Esophagus squamous epithelium (tissue), 5 donors: ENCODE data around the gene URGCP. TPM values are rescaled to one million over a fixed set of nuclear protein-coding genes. Genes with fewer than 3 reads are reported as not detected.

Experiments
- DNase-seq: peaks from one replicate; lab custom pipeline; 2025; lab: John Stamatoyannopoulos, UW
- H3K27ac ChIP-seq, 4 donors: fragments of 200-600 bp; sonication (generic); one replicate each; pipeline ENCODE4 v1.5.1; 2016 to 2019; ENCODE audit warnings: mild to moderate bottlenecking in 1 of 4
- H3K27me3 ChIP-seq, 4 donors: fragments of 200-600 bp; sonication (generic); 1 replicate in 3 of 4; 2 replicates in 1 of 4; pipeline versions ENCODE4 v1.5.1 to v1.6.0; 2017 to 2021; ENCODE audit warnings: antibody characterized with exemption in 1 of 4
- H3K36me3 ChIP-seq, 3 donors: fragments of 200-600 bp; sonication (generic); one replicate each; pipeline ENCODE4 v1.5.1; 2016 to 2019
- H3K4me1 ChIP-seq, 3 donors: fragments of 200-600 bp; sonication (generic); one replicate each; pipeline ENCODE4 v1.5.1; 2017 to 2019
- H3K4me3 ChIP-seq, 4 donors: fragments of 200-600 bp; sonication (generic); 1 replicate in 3 of 4; 2 replicates in 1 of 4; pipeline ENCODE4 v1.5.1; 2016 to 2019; ENCODE audit warnings: mild to moderate bottlenecking in 2 of 4, moderate library complexity in 1 of 4
- H3K9me3 ChIP-seq, 3 donors: fragments of 200-600 bp; sonication (generic); one replicate each; pipeline ENCODE4 v1.5.1; 2016 to 2019
- CTCF ChIP-seq, 6 experiments: fragments of 450-650 bp in 4 of 6; fragments of 200-600 bp in 2 of 6; sonication (generic) in 2 of 6; IDR thresholded peaks; one replicate each; pipeline ENCODE4 v1.5.1; 2016 to 2019; ENCODE audit warnings: antibody characterized with exemption in 6 of 6, mild to moderate bottlenecking in 4 of 6, moderate library complexity in 4 of 6
- POLR2A ChIP-seq, 4 donors: fragments of 450-650 bp; IDR thresholded peaks; one replicate each; pipeline ENCODE4 v1.6.1; 2017; ENCODE audit warnings: antibody characterized with exemption in 4 of 4, mild to moderate bottlenecking in 4 of 4, moderate library complexity in 3 of 4
- WGBS, 2 donors: methylation state at CpG; one replicate each; pipeline ENCODE4 v1.1.5; 2018; 5-methylcytosine and 5-hydroxymethylcytosine counted together
- intact Hi-C: fragments of 100-400 bp; cut with DNase I; formaldehyde crosslinking; loops from one replicate; pipeline ENCODE4 v1.15.0; 2022
- total RNA-seq, 4 donors: library from RNA; depleted of rRNA; stranded (reverse); fragments of >200 nt; gene quantifications; one replicate each; pipeline ENCODE4 v1.1.0, GENCODE V29; 2016
- donor health status: DM: yes; HTN: yes; CAD: no.

URGCP gene
- total RNA-seq, 4 donors from 2014 or later, result 18.3 to 22.8 (median 21.1) TPM

GRCh38 chr7:43870316-43870715 is 36.1 kb downstream of the URGCP start:
- Histone ChIP-seq H3K27me3 (no peaks in the 10 kb centered on the region), H3K4me3 (peak overlapping the region in 1 of 4 donors; percentile 93), H3K27ac (peak overlapping the region; percentile 84 to 95 (median 87)), H3K4me1 (peaks cover 18 to 55% (median 39%) of the 10 kb centered on the region in 3 donors), H3K9me3 (no peaks in the 10 kb centered on the region), H3K36me3 (peaks cover 0 to 32% (median 7%) of the 10 kb centered on the region in 3 donors)
- no peak for DNase-seq
- 84 to 88% methylated on average over 4 of the region's 4 CpGs for WGBS, 2 donors
- intact Hi-C loops, result no loop called here
- no peak for TF ChIP-seq POLR2A (IDR thresholded peaks at IDR 0.05)
- TF ChIP-seq CTCF (IDR thresholded peaks at IDR 0.05), result no peak

- intact Hi-C loops, result no loop called here
- Histone ChIP-seq H3K4me1 (peaks cover 18 to 55% (median 39%) of the 10 kb centered on the region in 3 donors), H3K4me3 (peak overlapping the region; percentile 66 to 93 (median 90)), H3K27ac (peak overlapping the region; percentile 84 to 95 (median 87)), H3K27me3 (no peaks in the 10 kb centered on the region), H3K9me3 (no peaks in the 10 kb centered on the region), H3K36me3 (peaks cover 0 to 31% (median 7%) of the 10 kb centered on the region in 3 donors)
- no peak for TF ChIP-seq POLR2A (IDR thresholded peaks at IDR 0.05)
- TF ChIP-seq CTCF (IDR thresholded peaks at IDR 0.05), result no peak
- no peak for DNase-seq
- WGBS, 2 donors, result 27 to 33% methylated on average over 13 of the region's 13 CpGs
Observed at GRCh38 chr7:43869867-43870240, 36.5 kb downstream of the URGCP start.

- peak; percentile 81 for DNase-seq
- TF ChIP-seq CTCF (IDR thresholded peaks at IDR 0.05) (no peak), POLR2A (IDR thresholded peaks at IDR 0.05) (peak in 2 of 4 donors; percentile 31 to 67)
- no peaks in the 10 kb centered on the region for H3K9me3 ChIP-seq
- H3K4me3 ChIP-seq, result peak within 1 kb of the TSS; percentile 66 to 93 (median 90)
- intact Hi-C loops, result no loop called here
- 0% methylated on average over 22 to 26 of the region's 81 CpGs for WGBS, 2 donors
- peaks cover 18 to 57% (median 44%) of the 10 kb centered on the region in 3 donors for H3K4me1 ChIP-seq
- peaks cover 0 to 29% (median 7%) of the 10 kb centered on the region in 3 donors for H3K36me3 ChIP-seq
- H3K27ac ChIP-seq, result peak within 1 kb of the TSS; percentile 84 to 95 (median 87)
- H3K27me3 ChIP-seq, result no peaks in the 10 kb centered on the region
Observed at GRCh38 chr7:43869006-43869866, 37.2 kb downstream of the URGCP start, which contains the start of gene MRPS24. Gene MRPS24, minus strand, starts transcription at chr7:43869517. Its CDS starts 22 bp downstream, at chr7:43869495.

- WGBS, 2 donors, result 0 to 3% methylated on average over 6 of the region's 6 CpGs
- Histone ChIP-seq H3K4me1 (peaks cover 18 to 56% (median 41%) of the 10 kb centered on the region in 3 donors), H3K27ac (peak overlapping the region; percentile 84 to 95 (median 87)), H3K36me3 (peaks cover 0 to 29% (median 7%) of the 10 kb centered on the region in 3 donors), H3K4me3 (peak overlapping the region; percentile 66 to 93 (median 90)), H3K9me3 (no peaks in the 10 kb centered on the region), H3K27me3 (no peaks in the 10 kb centered on the region)
- TF ChIP-seq POLR2A (IDR thresholded peaks at IDR 0.05), result no peak
- no peak for TF ChIP-seq CTCF (IDR thresholded peaks at IDR 0.05)
- no peak for DNase-seq
- intact Hi-C loops, result no loop called here
Observed at GRCh38 chr7:43868681-43869005, 37.8 kb downstream of the URGCP start.

GRCh38 chr7:43868181-43868580 is 38.2 kb downstream of the URGCP start:
- DNase-seq, result no peak
- H3K4me1 ChIP-seq, result peaks cover 18 to 53% (median 37%) of the 10 kb centered on the region in 3 donors
- peaks cover 0 to 29% (median 7%) of the 10 kb centered on the region in 3 donors for H3K36me3 ChIP-seq
- H3K4me3 ChIP-seq, result peak overlapping the region in 3 of 4 donors; percentile 66 to 93 (median 91)
- no peaks in the 10 kb centered on the region for H3K27me3 ChIP-seq
- intact Hi-C loops, result no loop called here
- TF ChIP-seq CTCF (IDR thresholded peaks at IDR 0.05) (no peak), POLR2A (IDR thresholded peaks at IDR 0.05) (no peak)
- H3K9me3 ChIP-seq, result no peaks in the 10 kb centered on the region
- H3K27ac ChIP-seq, result peak overlapping the region in 2 of 4 donors; percentile 84 to 85
- WGBS, 2 donors, result 58% methylated on average over 7 of the region's 7 CpGs
